A549 (cell line): ENCODE results near the gene CIAO3. TPM values are rescaled to one million over a fixed set of nuclear protein-coding genes. Genes with fewer than 3 reads are reported as not detected.

ENCODE experiments used
- ATAC-seq, 2 experiments: fragments of 200-7000 bp in 1 of 2; fragments of >200 bp in 1 of 2; cut with Nextera tagmentation in 1 of 2; cut with Tn5 transposase in 1 of 2; 3 replicates each; pipeline versions ENCODE4 v1.8.0 to v1.9.1; 2018 to 2020; ENCODE audit warnings: mild to moderate bottlenecking in 1 of 2, moderate library complexity in 1 of 2
- CTCF ChIA-PET: fragments of 300-600 bp; sonication (Branson Sonifier 250); formaldehyde crosslinking; extraction: SDS; loops from one replicate; lab custom pipeline; 2021; ENCODE audit warnings: antibody characterized with exemption, inconsistent platforms; lab: Yijun Ruan, JAX
- POLR2A ChIA-PET: fragments of 350-600 bp; formaldehyde crosslinking; extraction: SDS; loops from one replicate; lab custom pipeline; 2021; ENCODE audit warnings: antibody characterized with exemption, inconsistent platforms; lab: Yijun Ruan, JAX
- DNase-seq, 2 experiments: peaks; one replicate each; pipeline versions ENCODE4 v3.0.0 to v3.0.0-alpha.2; 2011 to 2016; ENCODE audit warnings: low read depth in 1 of 2, low spot score in 1 of 2
- FAIRE-seq: peaks from 2 replicates; lab custom pipeline; 2011; peaks lifted over from hg19 to GRCh38; lab: Jason Lieb, UNC
- H3K27ac ChIP-seq, 2 experiments: fragments of >200 bp; sonication (Bioruptor Twin); formaldehyde crosslinking; 3 replicates each; pipeline ENCODE4 v1.5.1; 2016 to 2017
- H3K4me1 ChIP-seq: fragments of >200 bp; sonication (Bioruptor Twin); formaldehyde crosslinking; 3 replicates; pipeline ENCODE4 v1.6.1; 2016
- H3K4me2 ChIP-seq: fragments of >200 bp; sonication (Bioruptor Twin); formaldehyde crosslinking; 3 replicates; pipeline ENCODE4 v1.6.1; 2016
- H3K4me3 ChIP-seq: fragments of >200 bp; sonication (Bioruptor Twin); formaldehyde crosslinking; 3 replicates; pipeline ENCODE4 v1.5.1; 2016
- H3K9me3 ChIP-seq: fragments of >200 bp; sonication (Bioruptor Twin); formaldehyde crosslinking; 3 replicates; pipeline ENCODE4 v1.6.1; 2016
- BHLHE40 ChIP-seq: IDR thresholded peaks from 2 replicates; pipeline ENCODE4 v1.6.1; 2012; ENCODE audit warnings: low read depth, low read length, inconsistent platforms
- CHD2 ChIP-seq: fragments of 150-350 bp; IDR thresholded peaks from 2 replicates; pipeline ENCODE4 v1.6.1; 2014; ENCODE audit warnings: low read length; ENCODE audit not compliant: partially characterized antibody
- EHMT2 ChIP-seq: fragments of 200-600 bp; sonication (generic); IDR thresholded peaks from 2 replicates; pipeline ENCODE4 v1.6.1; 2016; ENCODE audit warnings: antibody characterized with exemption, low read depth, mild to moderate bottlenecking, moderate library complexity
- ESRRA ChIP-seq: fragments of 150-350 bp; IDR thresholded peaks from 2 replicates; pipeline ENCODE4 v1.6.1; 2014; ENCODE audit warnings: mild to moderate bottlenecking, low read length, borderline replicate concordance
- FOSL2 ChIP-seq, 2 experiments: fragments of 450-650 bp in 1 of 2; fragments of >200 bp in 1 of 2; sonication (Bioruptor Twin) in 1 of 2; formaldehyde crosslinking; IDR thresholded peaks; 2 replicates each; pipeline versions ENCODE4 v1.5.0 to v1.6.1; 2016 to 2020; ENCODE audit warnings: mild to moderate bottlenecking in 1 of 2, moderate library complexity in 1 of 2
- GATA3 ChIP-seq: IDR thresholded peaks from 2 replicates; pipeline ENCODE4 v1.6.1; 2012; ENCODE audit warnings: borderline replicate concordance
- HDAC2 ChIP-seq: fragments of 200-600 bp; sonication (generic); IDR thresholded peaks from 2 replicates; pipeline ENCODE4 v1.6.1; 2016
- JUN ChIP-seq, 2 experiments: fragments of >200 bp; sonication (Bioruptor Twin); formaldehyde crosslinking; IDR thresholded peaks; 2 replicates in 1 of 2; 3 replicates in 1 of 2; pipeline ENCODE4 v1.6.1; 2016 to 2017
- JUNB ChIP-seq: fragments of >200 bp; sonication (Bioruptor Twin); formaldehyde crosslinking; IDR thresholded peaks from 2 replicates; pipeline ENCODE4 v1.6.1; 2016
- MAZ ChIP-seq: fragments of 150-350 bp; IDR thresholded peaks from 2 replicates; pipeline ENCODE4 v1.6.1; 2014; ENCODE audit warnings: antibody characterized with exemption, low read depth, low read length, borderline replicate concordance
- NFE2L2 ChIP-seq: fragments of 150-350 bp; conservative IDR thresholded peaks from 2 replicates; pipeline ENCODE4 v1.6.1; 2014; ENCODE audit warnings: low read length
- NPAS2 ChIP-seq: fragments of 250-450 bp; sonication (Bioruptor Pico); IDR thresholded peaks from 2 replicates; pipeline ENCODE4 v1.8.0; 2022; ENCODE audit warnings: mild to moderate bottlenecking, moderate library complexity, borderline replicate concordance
- PHF8 ChIP-seq: fragments of 200-600 bp; sonication (generic); IDR thresholded peaks from 2 replicates; pipeline ENCODE4 v1.6.1; 2016; ENCODE audit warnings: low read depth, mild to moderate bottlenecking, antibody characterized with exemption, moderate library complexity, borderline replicate concordance
- POLR2A ChIP-seq: IDR thresholded peaks from 2 replicates; pipeline ENCODE4 v1.6.1; 2012; ENCODE audit warnings: mild to moderate bottlenecking, low read length
- POLR2AphosphoS2 ChIP-seq: conservative IDR thresholded peaks from 2 replicates; pipeline ENCODE4 v1.6.1; 2012; ENCODE audit warnings: low read length, improper control_type of control experiment, inconsistent platforms
- RAD21 ChIP-seq, 2 experiments: fragments of >200 bp in 1 of 2; sonication (Bioruptor Twin) in 1 of 2; formaldehyde crosslinking in 1 of 2; IDR thresholded peaks in 1 of 2; conservative IDR thresholded peaks in 1 of 2; 2 replicates in 1 of 2; 3 replicates in 1 of 2; pipeline ENCODE4 v1.6.1; 2012 to 2018; ENCODE audit warnings: inconsistent platforms in 1 of 2
- RARB ChIP-seq: fragments of 250-450 bp; sonication (Bioruptor Pico); IDR thresholded peaks from 2 replicates; pipeline ENCODE4 v1.8.0; 2021; ENCODE audit warnings: mild to moderate bottlenecking, moderate library complexity
- RFX5 ChIP-seq: fragments of 450-650 bp; IDR thresholded peaks from 2 replicates; pipeline ENCODE4 v1.7.1; 2014; ENCODE audit warnings: antibody characterized with exemption, mild to moderate bottlenecking, moderate library complexity
- RNF2 ChIP-seq: fragments of 200-600 bp; sonication (generic); IDR thresholded peaks from 2 replicates; pipeline ENCODE4 v1.6.1; 2016; ENCODE audit warnings: low read depth, mild to moderate bottlenecking, antibody characterized with exemption, moderate library complexity, borderline replicate concordance
- TFCP2L1 ChIP-seq: fragments of 250-450 bp; sonication (Bioruptor Pico); IDR thresholded peaks from 2 replicates; pipeline ENCODE4 v1.5.0; 2021; ENCODE audit warnings: mild to moderate bottlenecking
- TP53 ChIP-seq: fragments of 250-450 bp; sonication (Bioruptor Pico); IDR thresholded peaks from 2 replicates; pipeline ENCODE4 v1.5.0; 2021; ENCODE audit warnings: mild to moderate bottlenecking, moderate library complexity
- WGBS: methylation state at CpG from one replicate; pipeline ENCODE4 v1.1.6; 2017; ENCODE audit errors: missing lambda C conversion rate; 5-methylcytosine and 5-hydroxymethylcytosine counted together
- polyA plus RNA-seq, 4 experiments: library from polyadenylated mRNA; depleted of rRNA in 3 of 4; stranded (reverse); fragments of >200 nt; fragmentation: RNase III in 1 of 4; extraction: RNeasy Plus Mini Kit Qiagen cat#74134 plus additional on column Dnase treatment in 1 of 4; gene quantifications; 2 replicates in 3 of 4; 3 replicates in 1 of 4; pipeline ENCODE4 v1.2.3, GENCODE V29; 2011 to 2017
- TF ChIP-seq, protein P1 (sequence below): fragments of 250-450 bp; sonication (Bioruptor Pico); IDR thresholded peaks from 2 replicates; pipeline ENCODE4 v1.5.0; 2020; ENCODE audit warnings: low read depth, mild to moderate bottlenecking, moderate library complexity
- TF ChIP-seq, protein P2 (sequence below): fragments of 450-650 bp; IDR thresholded peaks from 2 replicates; pipeline ENCODE4 v1.6.1; 2014; ENCODE audit warnings: antibody characterized with exemption
- TF ChIP-seq, protein P3 (sequence below): fragments of >200 bp; sonication (Bioruptor Twin); formaldehyde crosslinking; IDR thresholded peaks from 3 replicates; pipeline ENCODE4 v1.5.1; 2016
- TF ChIP-seq, protein P4 (sequence below): fragments of 200-600 bp; sonication (generic); IDR thresholded peaks from 2 replicates; pipeline ENCODE4 v1.6.1; 2016; ENCODE audit warnings: antibody characterized with exemption, mild to moderate bottlenecking, moderate library complexity
- TF ChIP-seq, protein P5 (sequence below): fragments of >200 bp; sonication (Bioruptor Twin); formaldehyde crosslinking; IDR thresholded peaks from 2 replicates; pipeline ENCODE4 v1.6.1; 2016
- TF ChIP-seq, protein P6 (sequence below): IDR thresholded peaks from 2 replicates; pipeline ENCODE4 v1.6.1; 2012

CIAO3 gene
- polyA plus RNA-seq, 2 of the 4 experiments (the other 2 are of a cell fraction): 17.4 to 23.0 TPM

DNA sequence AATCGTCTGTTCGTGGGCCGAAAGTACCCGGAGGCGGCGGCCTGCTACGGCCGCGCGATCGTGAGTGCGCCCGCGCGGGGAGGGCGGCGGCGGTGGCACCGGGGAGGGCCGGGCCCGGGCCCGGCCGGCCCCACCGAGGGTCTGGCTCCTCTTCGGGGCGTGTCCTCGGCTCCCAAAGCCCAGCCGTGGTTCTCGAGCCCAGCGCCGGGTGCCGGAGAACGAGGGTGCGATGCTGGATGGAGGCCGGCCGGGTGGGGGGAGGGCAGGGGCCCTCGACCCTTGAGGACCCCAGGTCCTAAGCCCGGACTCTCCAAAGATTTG, 60.2 kb downstream of the CIAO3 start:
- FAIRE-seq: no peak
- Histone ChIP-seq H3K9me3 (no peaks in the 10 kb centered on the region), H3K4me3 (peak overlapping the region; percentile 74), H3K4me2 (peak overlapping the region; percentile 93), H3K27ac (peak overlapping the region; percentile 84 to 97), H3K4me1 (peaks cover 41% of the 10 kb centered on the region)
- POLR2A ChIA-PET: interaction anchor here (0.7 to 2.0 kb wide), 4 partner anchors 9 to 53 kb away, joined by 3 to 12 read pairs (median 5); partner anchors contain the start of genes ANTKMT and WDR24
- WGBS: 0% methylated on average over 1 of the region's 38 CpGs
- TF ChIP-seq PHF8 (no peak), NPAS2 (CRISPR knock-in tag) (no peak), POLR2A (peak; percentile 1; the same call in 1 of the 2 replicates), TFCP2L1 (CRISPR knock-in tag) (no peak), RNF2 (0 out of 2 replicates have a peak, but pooled peaks have one; percentile 21), HDAC2 (no peak), FOSL2 (IDR thresholded peaks at IDR 0.05) (no peak), FOSL2 (CRISPR knock-in tag; IDR thresholded peaks at IDR 0.05) (no peak), TP53 (CRISPR knock-in tag) (no peak), CHD2 (no peak), MAZ (no peak), GATA3 (no peak), JUN (IDR thresholded peaks at IDR 0.05) (peak in 1 of 2 experiments; percentile 13; a peak in 1 of 5 replicates), BHLHE40 (no peak)
- TF ChIP-seq, protein P1, sequence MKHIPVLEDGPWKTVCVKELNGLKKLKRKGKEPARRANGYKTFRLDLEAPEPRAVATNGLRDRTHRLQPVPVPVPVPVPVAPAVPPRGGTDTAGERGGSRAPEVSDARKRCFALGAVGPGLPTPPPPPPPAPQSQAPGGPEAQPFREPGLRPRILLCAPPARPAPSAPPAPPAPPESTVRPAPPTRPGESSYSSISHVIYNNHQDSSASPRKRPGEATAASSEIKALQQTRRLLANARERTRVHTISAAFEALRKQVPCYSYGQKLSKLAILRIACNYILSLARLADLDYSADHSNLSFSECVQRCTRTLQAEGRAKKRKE (CRISPR knock-in tag): no peak
- DNase-seq: no peak
- ATAC-seq: no peak
- CTCF ChIA-PET: interaction anchor here (0.7 to 2.9 kb wide), 8 partner anchors 13 to 105 kb away, joined by 3 to 15 read pairs (median 4); partner anchors contain the start of gene RHOT2

DNA sequence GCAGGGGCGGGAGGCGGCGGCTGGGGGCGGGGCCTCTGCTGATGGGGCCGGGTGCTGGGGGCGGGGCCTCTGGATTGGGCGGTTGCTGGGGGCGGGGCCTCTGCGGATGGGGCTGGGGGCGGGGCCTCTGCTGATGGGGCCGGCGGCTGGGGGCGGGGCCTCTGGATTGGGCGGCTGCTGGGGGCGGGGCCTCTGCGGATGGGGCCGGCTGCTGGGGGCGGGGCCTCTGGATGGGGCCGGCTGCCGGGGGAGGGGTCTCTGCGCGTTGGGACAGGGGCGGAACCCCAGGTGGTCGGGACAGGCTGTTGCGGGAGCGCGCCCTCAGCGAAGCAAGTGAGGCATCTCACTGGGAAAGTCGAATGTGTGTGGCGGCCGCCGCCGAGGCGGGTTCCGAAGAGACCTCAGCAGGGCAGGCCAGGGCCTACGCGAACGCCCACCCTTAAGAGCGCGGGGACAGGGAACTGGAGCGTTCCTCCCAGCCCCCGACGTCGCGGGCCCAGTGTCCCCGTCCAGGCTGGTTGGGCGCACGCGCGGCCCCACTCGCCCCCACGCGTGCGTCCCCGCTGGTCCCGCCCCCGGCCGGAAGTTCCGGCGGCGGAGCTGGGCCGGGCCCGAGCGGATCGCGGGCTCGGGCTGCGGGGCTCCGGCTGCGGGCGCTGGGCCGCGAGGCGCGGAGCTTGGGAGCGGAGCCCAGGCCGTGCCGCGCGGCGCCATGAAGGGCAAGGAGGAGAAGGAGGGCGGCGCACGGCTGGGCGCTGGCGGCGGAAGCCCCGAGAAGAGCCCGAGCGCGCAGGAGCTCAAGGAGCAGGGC, 60.8 kb downstream of the CIAO3 start, which contains the start of gene STUB1:
TSS of gene STUB1 (plus strand) at position 597 of the 811 bp plus-strand sequence. CDS start at position 713, 116 bp downstream.
- Histone ChIP-seq H3K9me3 (no peaks in the 10 kb centered on the region), H3K4me1 (peaks cover 45% of the 10 kb centered on the region), H3K27ac (peak within 1 kb of the TSS; percentile 84 to 97), H3K4me3 (peak within 1 kb of the TSS; percentile 74), H3K4me2 (peak within 1 kb of the TSS; percentile 93)
- peak; percentile 20 to 51 for ATAC-seq
- 0% methylated on average over 9 of the region's 91 CpGs for WGBS
- CTCF ChIA-PET: interaction anchor here (0.7 to 2.9 kb wide), 8 partner anchors 12 to 106 kb away, joined by 3 to 17 read pairs (median 4); partner anchors contain the start of gene RHOT2
- DNase-seq: peak in 1 of 2 experiments; percentile 91
- POLR2A ChIA-PET: interaction anchor here (0.6 to 2.0 kb wide), 6 partner anchors 10 to 53 kb away, joined by 3 to 12 read pairs (median 6); partner anchors contain the start of genes ANTKMT and WDR24
- FAIRE-seq: no peak
- TF ChIP-seq EHMT2 (no peak), RFX5 (no peak), POLR2AphosphoS2 (no peak), NFE2L2 (no peak), TFCP2L1 (CRISPR knock-in tag) (no peak), MAZ (no peak), RAD21 (conservative IDR thresholded peaks at IDR 0.05 in 1 of 2, IDR thresholded peaks at IDR 0.05 in 1 of 2) (no peak), RARB (CRISPR knock-in tag) (no peak), ESRRA (no peak), JUNB (no peak)
- TF ChIP-seq, protein P2, sequence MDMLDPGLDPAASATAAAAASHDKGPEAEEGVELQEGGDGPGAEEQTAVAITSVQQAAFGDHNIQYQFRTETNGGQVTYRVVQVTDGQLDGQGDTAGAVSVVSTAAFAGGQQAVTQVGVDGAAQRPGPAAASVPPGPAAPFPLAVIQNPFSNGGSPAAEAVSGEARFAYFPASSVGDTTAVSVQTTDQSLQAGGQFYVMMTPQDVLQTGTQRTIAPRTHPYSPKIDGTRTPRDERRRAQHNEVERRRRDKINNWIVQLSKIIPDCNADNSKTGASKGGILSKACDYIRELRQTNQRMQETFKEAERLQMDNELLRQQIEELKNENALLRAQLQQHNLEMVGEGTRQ: no peak
- TF ChIP-seq, protein P3, sequence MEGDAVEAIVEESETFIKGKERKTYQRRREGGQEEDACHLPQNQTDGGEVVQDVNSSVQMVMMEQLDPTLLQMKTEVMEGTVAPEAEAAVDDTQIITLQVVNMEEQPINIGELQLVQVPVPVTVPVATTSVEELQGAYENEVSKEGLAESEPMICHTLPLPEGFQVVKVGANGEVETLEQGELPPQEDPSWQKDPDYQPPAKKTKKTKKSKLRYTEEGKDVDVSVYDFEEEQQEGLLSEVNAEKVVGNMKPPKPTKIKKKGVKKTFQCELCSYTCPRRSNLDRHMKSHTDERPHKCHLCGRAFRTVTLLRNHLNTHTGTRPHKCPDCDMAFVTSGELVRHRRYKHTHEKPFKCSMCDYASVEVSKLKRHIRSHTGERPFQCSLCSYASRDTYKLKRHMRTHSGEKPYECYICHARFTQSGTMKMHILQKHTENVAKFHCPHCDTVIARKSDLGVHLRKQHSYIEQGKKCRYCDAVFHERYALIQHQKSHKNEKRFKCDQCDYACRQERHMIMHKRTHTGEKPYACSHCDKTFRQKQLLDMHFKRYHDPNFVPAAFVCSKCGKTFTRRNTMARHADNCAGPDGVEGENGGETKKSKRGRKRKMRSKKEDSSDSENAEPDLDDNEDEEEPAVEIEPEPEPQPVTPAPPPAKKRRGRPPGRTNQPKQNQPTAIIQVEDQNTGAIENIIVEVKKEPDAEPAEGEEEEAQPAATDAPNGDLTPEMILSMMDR: no peak
- TF ChIP-seq, protein P4, sequence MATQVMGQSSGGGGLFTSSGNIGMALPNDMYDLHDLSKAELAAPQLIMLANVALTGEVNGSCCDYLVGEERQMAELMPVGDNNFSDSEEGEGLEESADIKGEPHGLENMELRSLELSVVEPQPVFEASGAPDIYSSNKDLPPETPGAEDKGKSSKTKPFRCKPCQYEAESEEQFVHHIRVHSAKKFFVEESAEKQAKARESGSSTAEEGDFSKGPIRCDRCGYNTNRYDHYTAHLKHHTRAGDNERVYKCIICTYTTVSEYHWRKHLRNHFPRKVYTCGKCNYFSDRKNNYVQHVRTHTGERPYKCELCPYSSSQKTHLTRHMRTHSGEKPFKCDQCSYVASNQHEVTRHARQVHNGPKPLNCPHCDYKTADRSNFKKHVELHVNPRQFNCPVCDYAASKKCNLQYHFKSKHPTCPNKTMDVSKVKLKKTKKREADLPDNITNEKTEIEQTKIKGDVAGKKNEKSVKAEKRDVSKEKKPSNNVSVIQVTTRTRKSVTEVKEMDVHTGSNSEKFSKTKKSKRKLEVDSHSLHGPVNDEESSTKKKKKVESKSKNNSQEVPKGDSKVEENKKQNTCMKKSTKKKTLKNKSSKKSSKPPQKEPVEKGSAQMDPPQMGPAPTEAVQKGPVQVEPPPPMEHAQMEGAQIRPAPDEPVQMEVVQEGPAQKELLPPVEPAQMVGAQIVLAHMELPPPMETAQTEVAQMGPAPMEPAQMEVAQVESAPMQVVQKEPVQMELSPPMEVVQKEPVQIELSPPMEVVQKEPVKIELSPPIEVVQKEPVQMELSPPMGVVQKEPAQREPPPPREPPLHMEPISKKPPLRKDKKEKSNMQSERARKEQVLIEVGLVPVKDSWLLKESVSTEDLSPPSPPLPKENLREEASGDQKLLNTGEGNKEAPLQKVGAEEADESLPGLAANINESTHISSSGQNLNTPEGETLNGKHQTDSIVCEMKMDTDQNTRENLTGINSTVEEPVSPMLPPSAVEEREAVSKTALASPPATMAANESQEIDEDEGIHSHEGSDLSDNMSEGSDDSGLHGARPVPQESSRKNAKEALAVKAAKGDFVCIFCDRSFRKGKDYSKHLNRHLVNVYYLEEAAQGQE: no peak
- TF ChIP-seq, protein P5, sequence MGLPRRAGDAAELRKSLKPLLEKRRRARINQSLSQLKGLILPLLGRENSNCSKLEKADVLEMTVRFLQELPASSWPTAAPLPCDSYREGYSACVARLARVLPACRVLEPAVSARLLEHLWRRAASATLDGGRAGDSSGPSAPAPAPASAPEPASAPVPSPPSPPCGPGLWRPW: no peak
- TF ChIP-seq, protein P6, sequence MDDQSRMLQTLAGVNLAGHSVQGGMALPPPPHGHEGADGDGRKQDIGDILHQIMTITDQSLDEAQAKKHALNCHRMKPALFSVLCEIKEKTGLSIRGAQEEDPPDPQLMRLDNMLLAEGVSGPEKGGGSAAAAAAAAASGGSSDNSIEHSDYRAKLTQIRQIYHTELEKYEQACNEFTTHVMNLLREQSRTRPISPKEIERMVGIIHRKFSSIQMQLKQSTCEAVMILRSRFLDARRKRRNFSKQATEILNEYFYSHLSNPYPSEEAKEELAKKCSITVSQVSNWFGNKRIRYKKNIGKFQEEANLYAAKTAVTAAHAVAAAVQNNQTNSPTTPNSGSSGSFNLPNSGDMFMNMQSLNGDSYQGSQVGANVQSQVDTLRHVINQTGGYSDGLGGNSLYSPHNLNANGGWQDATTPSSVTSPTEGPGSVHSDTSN: no peak
